Cerebellar cortex (tissue), 1 donor: ENCODE data around the gene C1QA.

Experiments
- DNase-seq: peaks from one replicate; pipeline ENCODE4 v3.0.0-alpha.2; 2015; ENCODE audit warnings: low spot score

The C1QA gene

GRCh38 chr1:22636353-22636752 is at the start of gene C1QA:
Gene C1QA (plus strand): TSS chr1:22636628. CDS start chr1:22637617, 989 bp downstream.
- no peak for DNase-seq

- DNase-seq: no peak
Measured at GRCh38 chr1:22587247-22587646, 49.2 kb upstream of the C1QA start.

GRCh38 chr1:22588899-22589422 is 47.5 kb upstream of the C1QA start:
- no peak for DNase-seq

GRCh38 chr1:22591576-22591975 is 44.9 kb upstream of the C1QA start:
- DNase-seq: no peak

GRCh38 chr1:22592051-22592450 is 44.4 kb upstream of the C1QA start:
- DNase-seq: no peak

GRCh38 chr1:22592919-22593790 is 43.3 kb upstream of the C1QA start:
- no peak for DNase-seq

GRCh38 chr1:22594396-22594795 is 42.0 kb upstream of the C1QA start:
- no peak for DNase-seq

- no peak for DNase-seq
Measured at GRCh38 chr1:22595108-22595507, 41.3 kb upstream of the C1QA start.

GRCh38 chr1:22597301-22597965 is 39.0 kb upstream of the C1QA start:
- no peak for DNase-seq

GRCh38 chr1:22597996-22598395 is 38.4 kb upstream of the C1QA start:
- no peak for DNase-seq

- no peak for DNase-seq
Measured at GRCh38 chr1:22598736-22599135, 37.7 kb upstream of the C1QA start.

GRCh38 chr1:22600071-22600816 is 36.2 kb upstream of the C1QA start:
- DNase-seq: peak; percentile 42

GRCh38 chr1:22600817-22601605 is 35.4 kb upstream of the C1QA start:
- no peak for DNase-seq

- DNase-seq: no peak
Measured at GRCh38 chr1:22601610-22602009, 34.8 kb upstream of the C1QA start.

GRCh38 chr1:22602060-22602740 is 34.2 kb upstream of the C1QA start:
- DNase-seq: no peak

- no peak for DNase-seq
Measured at GRCh38 chr1:22606161-22606560, 30.3 kb upstream of the C1QA start.

GRCh38 chr1:22607154-22607553 is 29.3 kb upstream of the C1QA start:
- DNase-seq: no peak

- DNase-seq: no peak
Measured at GRCh38 chr1:22608361-22608760, 28.1 kb upstream of the C1QA start.

- no peak for DNase-seq
Measured at GRCh38 chr1:22609291-22609690, 27.1 kb upstream of the C1QA start.

GRCh38 chr1:22611530-22611947 is 24.9 kb upstream of the C1QA start:
- DNase-seq: no peak
